ENCODE measurements around the gene C10orf67.

C10orf67 gene

DNA sequence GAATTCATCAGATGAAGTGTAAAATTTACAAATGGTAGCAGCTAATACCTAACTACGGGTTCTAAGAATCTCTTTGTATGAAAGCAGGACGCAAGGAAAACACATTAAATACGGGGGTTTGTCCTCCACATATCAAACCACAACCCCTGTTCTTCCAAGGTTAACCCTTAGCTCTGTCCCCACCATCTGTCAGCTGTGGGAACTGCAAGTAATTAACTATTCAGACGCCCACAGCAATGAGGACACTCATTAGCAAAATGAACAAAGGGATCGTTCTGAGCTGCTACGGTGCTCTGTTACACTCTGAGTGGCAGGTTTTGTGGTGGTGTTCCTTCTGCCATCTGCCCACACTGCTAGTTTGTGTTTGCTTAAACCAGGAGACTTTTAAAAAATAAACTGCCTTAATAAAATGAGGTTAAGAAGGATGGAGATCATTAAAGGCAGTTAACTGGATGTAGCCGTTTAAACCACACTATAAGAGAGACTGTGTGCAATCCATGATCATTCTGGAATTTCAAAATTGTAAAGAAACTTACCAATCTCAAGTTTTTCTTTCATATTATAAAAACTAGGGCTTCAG is 51.4 kb downstream of the C10orf67 start:
- H3K4me3 ChIP-seq (ENCODE audit: control insufficient read depth, low read depth, low read length), result no peak overlapping the region
- TF ChIP-seq, protein P1, sequence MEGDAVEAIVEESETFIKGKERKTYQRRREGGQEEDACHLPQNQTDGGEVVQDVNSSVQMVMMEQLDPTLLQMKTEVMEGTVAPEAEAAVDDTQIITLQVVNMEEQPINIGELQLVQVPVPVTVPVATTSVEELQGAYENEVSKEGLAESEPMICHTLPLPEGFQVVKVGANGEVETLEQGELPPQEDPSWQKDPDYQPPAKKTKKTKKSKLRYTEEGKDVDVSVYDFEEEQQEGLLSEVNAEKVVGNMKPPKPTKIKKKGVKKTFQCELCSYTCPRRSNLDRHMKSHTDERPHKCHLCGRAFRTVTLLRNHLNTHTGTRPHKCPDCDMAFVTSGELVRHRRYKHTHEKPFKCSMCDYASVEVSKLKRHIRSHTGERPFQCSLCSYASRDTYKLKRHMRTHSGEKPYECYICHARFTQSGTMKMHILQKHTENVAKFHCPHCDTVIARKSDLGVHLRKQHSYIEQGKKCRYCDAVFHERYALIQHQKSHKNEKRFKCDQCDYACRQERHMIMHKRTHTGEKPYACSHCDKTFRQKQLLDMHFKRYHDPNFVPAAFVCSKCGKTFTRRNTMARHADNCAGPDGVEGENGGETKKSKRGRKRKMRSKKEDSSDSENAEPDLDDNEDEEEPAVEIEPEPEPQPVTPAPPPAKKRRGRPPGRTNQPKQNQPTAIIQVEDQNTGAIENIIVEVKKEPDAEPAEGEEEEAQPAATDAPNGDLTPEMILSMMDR (IDR thresholded peaks at IDR 0.05; ENCODE audit: control insufficient read depth, insufficient read depth, low read depth, low read length, missing control alignments), result peak; percentile 50
- DNase-seq (ENCODE audit: low read depth), result no peak

DNA sequence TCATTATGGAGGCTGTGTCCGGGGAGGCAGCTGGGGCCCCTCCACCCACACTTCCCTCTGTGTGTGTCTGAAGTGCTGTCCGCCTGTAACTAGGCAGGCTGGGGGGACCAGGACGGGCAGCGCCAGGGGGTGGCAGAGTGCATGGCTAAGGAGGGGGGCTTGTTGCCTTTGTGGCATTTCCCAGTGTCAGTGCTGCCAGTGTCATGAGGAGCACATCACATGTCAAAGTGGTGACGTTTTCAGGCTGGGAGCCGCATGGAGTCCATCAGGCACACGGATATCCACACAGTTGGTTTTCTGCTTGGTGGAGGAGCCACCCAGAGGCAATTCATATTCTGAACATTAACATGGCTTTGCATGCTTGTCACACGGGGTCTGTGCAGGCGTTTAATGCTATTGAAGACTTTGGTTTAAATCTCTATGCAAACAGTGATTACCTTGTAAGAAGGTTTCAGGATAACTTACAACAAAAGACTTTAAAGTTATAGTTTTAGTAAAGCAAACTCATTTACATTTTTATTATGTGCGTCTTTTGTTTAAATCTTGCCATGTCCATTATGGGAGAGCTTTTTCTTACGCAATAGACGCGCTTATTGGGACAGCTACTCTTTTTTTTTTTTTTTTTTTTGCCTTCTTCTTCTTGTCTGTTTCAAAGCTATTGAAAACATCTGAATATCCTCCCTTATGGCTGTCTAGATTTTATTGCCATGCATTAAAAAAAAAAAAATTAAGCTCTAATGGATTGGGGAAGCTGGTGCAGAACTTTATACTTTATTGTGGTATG is 52.9 kb downstream of the C10orf67 start:
- no peak overlapping the region for H3K4me3 ChIP-seq (ENCODE audit: control insufficient read depth, low read depth, low read length)
- DNase-seq (ENCODE audit: low read depth), result no peak
- TF ChIP-seq, protein P1 (IDR thresholded peaks at IDR 0.05; ENCODE audit: control insufficient read depth, insufficient read depth, low read depth, low read length, missing control alignments), result no peak

DNA sequence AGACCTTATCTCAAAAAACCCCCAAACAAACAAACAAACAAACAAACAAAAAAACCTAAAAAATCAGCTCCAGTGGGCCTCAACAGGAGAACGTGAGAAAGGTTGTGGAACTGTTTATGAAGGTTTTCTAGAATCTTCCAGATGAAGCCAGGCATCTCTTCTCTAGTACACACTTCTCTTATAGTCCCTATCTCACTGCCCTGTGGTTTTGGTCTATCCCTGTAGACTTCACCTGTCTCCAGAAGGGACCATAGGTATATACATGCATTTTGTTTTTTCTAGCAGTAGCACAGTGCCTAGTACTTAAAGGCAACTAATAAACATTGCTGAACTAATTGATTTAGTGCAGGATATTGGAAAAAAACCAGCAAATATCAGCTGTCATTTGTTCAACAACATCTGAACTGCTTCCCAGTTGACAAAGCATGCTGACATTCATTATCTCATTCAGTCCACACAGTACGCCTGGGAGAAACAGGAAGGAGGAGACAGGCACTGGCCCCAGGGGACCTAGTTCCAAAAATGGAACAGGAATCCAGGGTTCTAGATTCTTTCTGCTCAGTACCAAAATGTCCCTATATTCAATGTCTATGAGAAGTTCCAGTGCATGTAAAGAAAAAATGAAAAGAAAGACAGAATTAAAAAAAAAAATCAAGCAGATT is 59.8 kb downstream of the C10orf67 start:
- no peak overlapping the region for H3K4me3 ChIP-seq (ENCODE audit: control insufficient read depth, low read depth, low read length)
- TF ChIP-seq, protein P1 (IDR thresholded peaks at IDR 0.05; ENCODE audit: control insufficient read depth, insufficient read depth, low read depth, low read length, missing control alignments), result no peak

DNA sequence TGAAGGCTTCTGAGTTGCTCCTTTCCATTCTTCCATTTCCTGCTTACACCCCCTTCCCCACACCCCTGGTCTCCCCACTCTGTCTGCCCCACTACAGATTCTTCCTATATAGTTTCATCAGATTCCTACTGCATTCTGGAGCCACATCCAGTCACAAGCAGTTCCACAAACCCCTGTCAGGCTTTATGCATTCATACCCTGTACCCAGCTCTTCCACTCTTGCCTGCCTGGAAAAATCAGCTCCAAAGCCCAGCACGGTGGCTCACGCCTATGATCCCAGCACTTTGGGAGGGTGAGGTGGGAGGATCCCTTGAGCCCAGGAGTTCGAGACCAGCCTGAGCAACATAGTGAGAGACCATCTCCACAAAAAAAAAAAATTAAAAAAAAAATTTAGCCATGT is 60.4 kb downstream of the C10orf67 start:
- TF ChIP-seq, protein P1 (IDR thresholded peaks at IDR 0.05; ENCODE audit: control insufficient read depth, insufficient read depth, low read depth, low read length, missing control alignments), result no peak
- no peak for DNase-seq (ENCODE audit: low read depth)
- H3K4me3 ChIP-seq (ENCODE audit: control insufficient read depth, low read depth, low read length), result no peak overlapping the region

More for the DNA sequence above, 59.8 kb downstream of the C10orf67 start:
- DNase-seq (ENCODE audit: low read depth), result no peak

DNA sequence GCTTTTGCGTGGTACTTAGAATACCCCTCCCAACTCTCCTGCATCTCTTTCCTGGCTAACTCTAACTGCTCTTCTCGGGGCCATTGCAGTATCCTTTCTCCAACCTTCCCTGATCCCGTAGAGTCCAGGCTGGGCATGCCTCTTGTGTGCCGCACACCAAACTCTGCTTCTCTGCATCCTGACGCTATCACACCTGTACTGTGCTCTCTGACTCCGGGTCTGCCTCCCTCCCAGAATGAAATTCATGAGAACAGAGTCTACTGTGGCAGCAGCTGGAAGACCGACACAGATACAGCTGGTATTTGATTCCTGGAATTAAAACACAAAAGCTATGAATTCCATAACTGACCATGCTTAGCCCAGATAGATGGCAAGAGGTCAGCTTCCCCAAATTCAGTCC is 60.9 kb downstream of the C10orf67 start:
- DNase-seq (ENCODE audit: low read depth), result no peak
- no peak overlapping the region for H3K4me3 ChIP-seq (ENCODE audit: control insufficient read depth, low read depth, low read length)
- TF ChIP-seq, protein P1 (IDR thresholded peaks at IDR 0.05; ENCODE audit: control insufficient read depth, insufficient read depth, low read depth, low read length, missing control alignments), result no peak

DNA sequence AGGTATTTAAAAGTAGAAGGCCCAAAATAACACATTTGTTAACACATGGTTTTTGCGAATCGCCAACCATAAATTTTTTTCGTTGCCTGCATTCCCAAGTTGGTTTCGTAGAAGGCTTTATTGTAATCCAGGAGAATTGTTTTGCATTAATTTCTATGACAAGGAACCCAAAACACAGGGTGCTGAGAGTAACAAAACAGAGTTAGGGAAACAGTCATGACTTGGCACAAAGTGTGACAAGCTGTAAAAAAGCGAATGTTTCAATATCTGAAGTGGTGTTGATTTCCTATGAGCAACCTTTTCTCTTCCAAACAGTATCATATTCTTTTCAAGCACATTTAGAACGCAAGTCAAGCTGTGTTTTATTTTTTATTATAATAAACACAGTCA is 63.6 kb downstream of the C10orf67 start:
- TF ChIP-seq, protein P1 (IDR thresholded peaks at IDR 0.05; ENCODE audit: control insufficient read depth, insufficient read depth, low read depth, low read length, missing control alignments), result no peak
- no peak for DNase-seq (ENCODE audit: low read depth)
- H3K4me3 ChIP-seq (ENCODE audit: control insufficient read depth, low read depth, low read length), result no peak overlapping the region
